Frontal cortex (tissue), 4 donors: Measurements from ENCODE around the gene LRRC42. TPM values are rescaled to one million over a fixed set of nuclear protein-coding genes. Genes with fewer than 3 reads are reported as not detected.
"Not testable (repeated sequence)": the region's sequence is repeated elsewhere in the genome, so short reads cannot be mapped to it uniquely, and the experiment has no call there.

ENCODE experiments used
- DNase-seq, 2 donors: peaks; one replicate each; pipeline ENCODE4 v3.0.0; 2012; ENCODE audit warnings: low spot score in 2 of 2
- FAIRE-seq: peaks from 2 replicates; lab custom pipeline; 2012; peaks lifted over from hg19 to GRCh38; lab: Jason Lieb, UNC
- total RNA-seq: library from RNA; depleted of rRNA; stranded (reverse); fragments of >200 nt; gene quantifications from one replicate; pipeline ENCODE4 v1.2.3, GENCODE V29; 2014
- donor health status: control.
- donor health status: control.
- donor health status: control.

Gene LRRC42
- total RNA-seq, 1 donor from 2014 or later, result 21.2 TPM

GRCh38 chr1:53963460-53963859, 17.3 kb downstream of the LRRC42 start:
- DNase-seq (no peak), FAIRE-seq (no peak)

- no peak for DNase-seq
- FAIRE-seq, result no peak
Observed at GRCh38 chr1:53964109-53964508, 18.0 kb downstream of the LRRC42 start.

GRCh38 chr1:53966794-53967193, 20.6 kb downstream of the LRRC42 start:
- no peak for FAIRE-seq
- no peak for DNase-seq

GRCh38 chr1:53967409-53968124, 21.4 kb downstream of the LRRC42 start:
- DNase-seq, result no peak
- no peak for FAIRE-seq

GRCh38 chr1:53968125-53968513, 22.0 kb downstream of the LRRC42 start:
- DNase-seq (no peak), FAIRE-seq (no peak)

- FAIRE-seq, DNase-seq: not testable (repeated sequence)
Observed at GRCh38 chr1:53969323-53969722, 23.2 kb downstream of the LRRC42 start.

GRCh38 chr1:53971718-53972117, 25.6 kb downstream of the LRRC42 start:
- no peak for FAIRE-seq

GRCh38 chr1:53975861-53976260, 29.7 kb downstream of the LRRC42 start:
- DNase-seq, result no peak
- no peak for FAIRE-seq

More at GRCh38 chr1:53971718-53972117, 25.6 kb downstream of the LRRC42 start:
- DNase-seq, result no peak

GRCh38 chr1:53979712-53980450, 33.7 kb downstream of the LRRC42 start:
- DNase-seq (no peak), FAIRE-seq (no peak)

GRCh38 chr1:53981220-53981619, 35.1 kb downstream of the LRRC42 start:
- FAIRE-seq, result no peak
- no peak for DNase-seq

- FAIRE-seq (no peak), DNase-seq (peak in 1 of 2 donors; percentile 39)
Observed at GRCh38 chr1:53982034-53982762, 36.0 kb downstream of the LRRC42 start.

- FAIRE-seq, result no peak
- no peak for DNase-seq
Observed at GRCh38 chr1:53982763-53983104, 36.6 kb downstream of the LRRC42 start.

- DNase-seq, result no peak
Observed at GRCh38 chr1:53984726-53985125, 38.6 kb downstream of the LRRC42 start.

GRCh38 chr1:53986458-53986857, 40.3 kb downstream of the LRRC42 start:
- FAIRE-seq, result no peak
- no peak for DNase-seq

More at GRCh38 chr1:53984726-53985125, 38.6 kb downstream of the LRRC42 start:
- FAIRE-seq, result no peak

GRCh38 chr1:53987880-53988279, 41.7 kb downstream of the LRRC42 start:
- FAIRE-seq, result no peak
- no peak for DNase-seq

GRCh38 chr1:53992085-53992874, 46.1 kb downstream of the LRRC42 start:
- FAIRE-seq, result no peak
- DNase-seq, result no peak

- FAIRE-seq, DNase-seq: not testable (repeated sequence)
Observed at GRCh38 chr1:53994516-53994915, 48.4 kb downstream of the LRRC42 start.

- DNase-seq, result no peak
- no peak for FAIRE-seq
Observed at GRCh38 chr1:53995683-53996082, 49.5 kb downstream of the LRRC42 start.

GRCh38 chr1:53998223-53998622, 52.1 kb downstream of the LRRC42 start:
- FAIRE-seq, result no peak
- DNase-seq, result no peak

GRCh38 chr1:53999920-54000319, 53.8 kb downstream of the LRRC42 start:
- DNase-seq (no peak), FAIRE-seq (no peak)
